Ishikawa (cell line): ENCODE measurements around the gene DNAJB2.

Experiments
- CEBPB ChIP-seq: IDR thresholded peaks from 2 replicates; pipeline ENCODE4 v1.6.1; 2012
- CREB1 ChIP-seq: IDR thresholded peaks from 2 replicates; pipeline ENCODE4 v1.6.1; 2012; ENCODE audit warnings: low read depth
- EGR1 ChIP-seq: IDR thresholded peaks from 2 replicates; pipeline ENCODE4 v1.6.1; 2012
- EP300 ChIP-seq: IDR thresholded peaks from 2 replicates; pipeline ENCODE4 v1.6.1; 2012; ENCODE audit warnings: borderline replicate concordance
- FOXM1 ChIP-seq: IDR thresholded peaks from 2 replicates; pipeline ENCODE4 v1.6.1; 2012; ENCODE audit warnings: low read depth, borderline replicate concordance
- NFIC ChIP-seq: IDR thresholded peaks from 2 replicates; pipeline ENCODE4 v1.6.1; 2012
- RAD21 ChIP-seq: IDR thresholded peaks from 2 replicates; pipeline ENCODE4 v1.6.1; 2012; ENCODE audit warnings: low read depth
- REST ChIP-seq: IDR thresholded peaks from 2 replicates; pipeline ENCODE4 v1.6.1; 2012; ENCODE audit warnings: low read depth, mild to moderate bottlenecking
- TAF1 ChIP-seq: IDR thresholded peaks from 2 replicates; pipeline ENCODE4 v1.6.1; 2012; ENCODE audit warnings: low read depth, mild to moderate bottlenecking
- TCF12 ChIP-seq: IDR thresholded peaks from 2 replicates; pipeline ENCODE4 v1.6.1; 2012; ENCODE audit warnings: low read depth
- TEAD4 ChIP-seq: IDR thresholded peaks from 2 replicates; pipeline ENCODE4 v1.6.1; 2012
- YY1 ChIP-seq: IDR thresholded peaks from 2 replicates; pipeline ENCODE4 v1.6.1; 2012; ENCODE audit warnings: low read depth
- ZBTB7A ChIP-seq: IDR thresholded peaks from 2 replicates; pipeline ENCODE4 v1.6.1; 2012; ENCODE audit warnings: low read depth
- TF ChIP-seq, protein P1 (sequence below): IDR thresholded peaks from 2 replicates; pipeline ENCODE4 v1.6.1; 2012
- TF ChIP-seq, protein P2 (sequence below): IDR thresholded peaks from 2 replicates; pipeline ENCODE4 v1.6.1; 2012

DNAJB2 gene

GRCh38 chr2:219243291-219243761 is 35.8 kb upstream of the DNAJB2 start:
- TF ChIP-seq EGR1 = no peak
- TF ChIP-seq, protein P1, sequence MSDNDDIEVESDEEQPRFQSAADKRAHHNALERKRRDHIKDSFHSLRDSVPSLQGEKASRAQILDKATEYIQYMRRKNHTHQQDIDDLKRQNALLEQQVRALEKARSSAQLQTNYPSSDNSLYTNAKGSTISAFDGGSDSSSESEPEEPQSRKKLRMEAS = no peak
- no peak for TF ChIP-seq REST
- TF ChIP-seq RAD21 = no peak
- TF ChIP-seq FOXM1 = no peak
- no peak for TF ChIP-seq EP300
- no peak for TF ChIP-seq TCF12
- TF ChIP-seq NFIC = no peak
- TF ChIP-seq ZBTB7A = no peak
- TF ChIP-seq YY1 = no peak
- TF ChIP-seq, protein P2, sequence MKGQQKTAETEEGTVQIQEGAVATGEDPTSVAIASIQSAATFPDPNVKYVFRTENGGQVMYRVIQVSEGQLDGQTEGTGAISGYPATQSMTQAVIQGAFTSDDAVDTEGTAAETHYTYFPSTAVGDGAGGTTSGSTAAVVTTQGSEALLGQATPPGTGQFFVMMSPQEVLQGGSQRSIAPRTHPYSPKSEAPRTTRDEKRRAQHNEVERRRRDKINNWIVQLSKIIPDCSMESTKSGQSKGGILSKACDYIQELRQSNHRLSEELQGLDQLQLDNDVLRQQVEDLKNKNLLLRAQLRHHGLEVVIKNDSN = no peak
- no peak for TF ChIP-seq TAF1

DNA sequence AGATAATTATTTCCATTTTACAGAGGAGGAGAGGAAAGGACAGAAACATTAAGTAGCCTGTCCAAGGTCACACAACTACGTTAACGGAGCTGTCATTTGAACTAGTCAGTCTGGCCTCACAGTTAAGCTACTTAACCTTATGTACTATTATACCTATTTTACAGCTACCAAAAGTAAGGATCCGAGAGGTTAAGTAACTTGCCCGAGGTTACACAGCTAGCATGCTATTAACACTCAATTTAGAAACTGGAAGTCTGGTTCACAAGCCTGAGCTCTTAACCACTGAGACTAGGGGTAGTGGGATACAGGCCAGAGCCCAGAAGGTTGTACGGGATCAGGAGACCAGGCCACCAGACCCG is 34.4 kb upstream of the DNAJB2 start:
- TF ChIP-seq NFIC (no peak), EP300 (no peak), CEBPB (no peak)

DNA sequence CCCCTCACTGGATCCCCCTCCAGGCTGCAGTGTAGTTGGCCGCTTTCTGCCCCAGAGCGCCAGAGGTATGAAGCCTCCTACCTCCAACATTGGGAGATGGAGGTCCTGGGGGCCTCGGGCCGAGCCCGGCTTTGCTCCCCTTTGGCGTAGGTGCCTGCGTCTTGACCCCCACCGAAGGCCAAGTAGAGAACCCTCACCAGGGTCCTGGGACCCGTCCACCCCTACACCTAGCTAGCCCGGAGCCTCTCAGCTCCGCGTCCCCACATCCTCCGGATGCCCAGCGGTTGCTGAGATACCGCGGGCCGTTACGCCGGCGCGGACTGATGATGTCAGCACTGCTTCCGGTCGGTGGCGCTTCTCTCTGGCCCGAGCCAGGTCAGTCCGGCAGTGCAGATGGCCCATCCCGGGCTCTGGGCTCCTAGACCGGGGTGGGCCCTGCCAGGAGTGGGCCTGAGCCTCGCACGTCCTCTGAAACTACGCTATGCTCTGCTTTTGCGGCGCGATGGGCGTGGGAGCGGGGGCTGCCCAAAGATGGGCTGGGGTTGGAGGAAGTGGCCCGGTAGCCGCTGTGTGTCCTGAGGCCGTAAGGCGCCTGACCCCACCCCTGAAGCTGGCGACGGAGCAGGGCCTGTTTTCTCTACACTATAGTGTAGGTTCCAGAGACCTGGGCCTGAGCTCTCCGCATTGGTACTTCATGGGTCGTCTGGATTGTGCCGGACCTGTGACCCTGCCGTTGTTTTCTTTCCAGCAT is 33.8 kb upstream of the DNAJB2 start, which contains the start of the genes GLB1L and STK16:
Gene GLB1L, minus strand, starts transcription at position 297 of the 751 bp plus-strand sequence. CDS start 1,871 bp downstream, outside the sequence.
Gene STK16, plus strand, starts transcription at position 332 of the 751 bp plus-strand sequence. CDS start 521 bp downstream, outside the sequence.
- TF ChIP-seq YY1 (0 out of 2 replicates have a peak, but pooled peaks have one; percentile 17), CREB1 (peak; percentile 87), RAD21 (0 out of 2 replicates have a peak, but pooled peaks have one; percentile 3), TAF1 (peak; percentile 66), TEAD4 (no peak), EGR1 (no peak)

DNA sequence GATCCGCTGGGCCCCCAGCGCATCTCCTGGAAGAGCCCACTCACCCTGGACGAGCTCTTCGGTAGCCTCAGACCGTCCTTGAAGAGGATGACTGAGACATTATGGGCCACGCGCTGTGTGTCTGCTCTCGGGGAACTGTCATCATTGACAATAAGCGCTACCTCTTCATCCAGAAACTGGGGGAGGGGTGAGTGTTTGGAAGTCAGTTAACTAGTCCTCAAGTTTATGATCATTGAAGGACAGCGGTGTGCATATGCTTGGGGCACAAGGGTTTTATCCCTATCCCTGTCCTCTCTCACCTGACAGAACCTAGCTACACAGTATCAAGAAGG is 33.3 kb upstream of the DNAJB2 start:
- TF ChIP-seq CREB1 (no peak), REST (no peak), NFIC (no peak), ZBTB7A (no peak), FOXM1 (no peak), TAF1 (no peak), EGR1 (no peak), TEAD4 (no peak), CEBPB (no peak), YY1 (no peak), EP300 (no peak), RAD21 (no peak), TCF12 (no peak)
- TF ChIP-seq, protein P2 = no peak
- TF ChIP-seq, protein P1 = no peak

GRCh38 chr2:219246559-219246958 is 32.6 kb upstream of the DNAJB2 start:
- TF ChIP-seq, protein P2 = no peak
- TF ChIP-seq, protein P1 = no peak
- TF ChIP-seq FOXM1 = no peak
- TF ChIP-seq CREB1 = no peak
- no peak for TF ChIP-seq CEBPB
- no peak for TF ChIP-seq RAD21
- no peak for TF ChIP-seq EP300
- TF ChIP-seq TCF12 = no peak
- no peak for TF ChIP-seq EGR1
- TF ChIP-seq NFIC = no peak
- no peak for TF ChIP-seq YY1
- no peak for TF ChIP-seq TAF1
- TF ChIP-seq ZBTB7A = no peak
- TF ChIP-seq TEAD4 = no peak
- TF ChIP-seq REST = no peak
